ENCODE measurements around the gene LPGAT1.

- TF ChIP-seq EZH2 (IDR thresholded peaks at IDR 0.05) (no peak), POLR2AphosphoS5 (IDR thresholded peaks at IDR 0.05; ENCODE audit: borderline replicate concordance, low read depth, low read length) (no peak), FOXP2 (optimal IDR thresholded peaks at IDR 0.05; ENCODE audit: control extremely low read depth, extremely low read length, insufficient read depth) (no peak)
Observed at GRCh38 chr1:211756471-211757020, 74.0 kb downstream of the LPGAT1 start.
